Lower lobe of right lung (tissue), 2 donors: ENCODE measurements around the gene CLDN9. TPM values are rescaled to one million over a fixed set of nuclear protein-coding genes. Genes with fewer than 3 reads are reported as not detected.

Experiments
- ATAC-seq, 2 donors: fragments of 200-7000 bp; cut with Tn5 transposase; one replicate each; pipeline ENCODE4 v1.9.1; 2020 to 2022; ENCODE audit warnings: mild to moderate bottlenecking in 2 of 2, moderate library complexity in 2 of 2
- DNase-seq: peaks from one replicate; pipeline ENCODE4 v3.0.0-alpha.2; 2020
- H3K27ac ChIP-seq: fragments of 200-600 bp; one replicate; pipeline ENCODE4 v1.8.0; 2022
- H3K27me3 ChIP-seq: fragments of 200-600 bp; one replicate; pipeline ENCODE4 v1.8.0; 2022; ENCODE audit warnings: low read depth
- H3K36me3 ChIP-seq: fragments of 200-600 bp; one replicate; pipeline ENCODE4 v1.8.0; 2022; ENCODE audit warnings: mild to moderate bottlenecking
- H3K4me1 ChIP-seq: fragments of 200-600 bp; one replicate; pipeline ENCODE4 v1.8.0; 2022
- H3K4me3 ChIP-seq: fragments of 200-600 bp; one replicate; pipeline ENCODE4 v1.8.0; 2022; ENCODE audit warnings: mild to moderate bottlenecking
- H3K9me3 ChIP-seq: fragments of 200-600 bp; one replicate; pipeline ENCODE4 v1.8.0; 2022
- CTCF ChIP-seq: fragments of 200-600 bp; IDR thresholded peaks from one replicate; pipeline ENCODE4 v1.8.0; 2022; ENCODE audit warnings: antibody characterized with exemption, mild to moderate bottlenecking
- intact Hi-C: fragments of 100-400 bp; cut with DNase I; formaldehyde crosslinking; loops from one replicate; pipeline ENCODE4 v1.11.0; 2022
- total RNA-seq: library from RNA; stranded (reverse); fragmentation: NEBNext Ultra II Directional; extraction: Animal tissue kit (Norgen Biotek cat#: 25700); gene quantifications from one replicate; pipeline ENCODE4 v1.2.1, GENCODE V29; 2021
- donor health status: DM: no; HTN: yes; CAD: no; lungs with severe emphysema.

CLDN9 gene
- total RNA-seq, 1 donor from 2014 or later, result 1.0 TPM

GRCh38 chr16:2968738-2969544, 43.8 kb upstream of the CLDN9 start, which contains the start of gene PAQR4:
TSS of gene PAQR4 (plus strand) at chr16:2969348. CDS start at chr16:2969675, 327 bp downstream.
- ATAC-seq, result peak; percentile 92 to 93
- Histone ChIP-seq H3K4me3 (peak within 1 kb of the TSS; percentile 86), H3K9me3 (no peaks in the 10 kb centered on the region), H3K36me3 (no peaks in the 10 kb centered on the region), H3K27ac (peak within 1 kb of the TSS; percentile 62), H3K4me1 (peaks cover 58% of the 10 kb centered on the region), H3K27me3 (peaks cover 44% of the 10 kb centered on the region)
- TF ChIP-seq CTCF, result no peak
- DNase-seq, result peak; percentile 92
- intact Hi-C loops, result no loop called here

GRCh38 chr16:2969545-2970521, 42.9 kb upstream of the CLDN9 start:
- Histone ChIP-seq H3K4me3 (peak overlapping the region; percentile 86), H3K9me3 (no peaks in the 10 kb centered on the region), H3K27me3 (peaks cover 35% of the 10 kb centered on the region), H3K27ac (peak overlapping the region; percentile 62), H3K4me1 (peaks cover 49% of the 10 kb centered on the region), H3K36me3 (no peaks in the 10 kb centered on the region)
- ATAC-seq (peak; percentile 61 to 67), DNase-seq (peak; percentile 82)
- intact Hi-C loops, result no loop called here
- peak; percentile 46 for TF ChIP-seq CTCF

- Histone ChIP-seq H3K27ac (no peak overlapping the region), H3K36me3 (no peaks in the 10 kb centered on the region), H3K4me3 (peak overlapping the region; percentile 86), H3K27me3 (peaks cover 28% of the 10 kb centered on the region), H3K9me3 (no peaks in the 10 kb centered on the region), H3K4me1 (peaks cover 42% of the 10 kb centered on the region)
- intact Hi-C loops, result no loop called here
- DNase-seq, result no peak
- no peak for TF ChIP-seq CTCF
- ATAC-seq, result no peak
Observed at GRCh38 chr16:2970563-2970962, 42.2 kb upstream of the CLDN9 start.

GRCh38 chr16:2971134-2971984, 41.4 kb upstream of the CLDN9 start:
- intact Hi-C loops, result no loop called here
- Histone ChIP-seq H3K36me3 (no peaks in the 10 kb centered on the region), H3K9me3 (no peaks in the 10 kb centered on the region), H3K27ac (no peak overlapping the region), H3K27me3 (peaks cover 20% of the 10 kb centered on the region), H3K4me1 (peaks cover 40% of the 10 kb centered on the region), H3K4me3 (no peak overlapping the region)
- DNase-seq (no peak), ATAC-seq (no peak)
- no peak for TF ChIP-seq CTCF
